ENCODE measurements around the gene EPB41L2. TPM values are rescaled to one million over a fixed set of nuclear protein-coding genes. Genes with fewer than 3 reads are reported as not detected.
A peak's percentile ranks its signal among the peaks of the same experiment; 100 is the strongest.
"Not testable (repeated sequence)": the region's sequence is repeated elsewhere in the genome, so short reads cannot be mapped to it uniquely, and the experiment has no call there.

Gene EPB41L2
- total RNA-seq, 6 experiments from 2014 or later = 15.3 to 38.5 (median 24.6) TPM

GRCh38 chr6:130993292-130993765 is 69.7 kb downstream of the EPB41L2 start:
- no peaks in the 10 kb centered on the region for H3K27me3 ChIP-seq
- H3K36me3 ChIP-seq = no peaks in the 10 kb centered on the region
- intact Hi-C loops (cut with DNase I) = no loop called here
- no peak overlapping the region for H3K27ac ChIP-seq
- DNase-seq = no peak
- WGBS (ENCODE audit: insufficient coverage, low coverage, low lambda C conversion rate, missing lambda C conversion rate) = 82% methylated on average over 6 of the region's 11 CpGs
- H3K4me3 ChIP-seq = no peak overlapping the region
- H3K9me3 ChIP-seq = no peaks in the 10 kb centered on the region
- no peak for TF ChIP-seq CTCF (IDR thresholded peaks at IDR 0.05)
- no peak for TF ChIP-seq POLR2A (IDR thresholded peaks at IDR 0.05)
- no peak for ATAC-seq
- no peaks in the 10 kb centered on the region for H3K4me1 ChIP-seq

DNA sequence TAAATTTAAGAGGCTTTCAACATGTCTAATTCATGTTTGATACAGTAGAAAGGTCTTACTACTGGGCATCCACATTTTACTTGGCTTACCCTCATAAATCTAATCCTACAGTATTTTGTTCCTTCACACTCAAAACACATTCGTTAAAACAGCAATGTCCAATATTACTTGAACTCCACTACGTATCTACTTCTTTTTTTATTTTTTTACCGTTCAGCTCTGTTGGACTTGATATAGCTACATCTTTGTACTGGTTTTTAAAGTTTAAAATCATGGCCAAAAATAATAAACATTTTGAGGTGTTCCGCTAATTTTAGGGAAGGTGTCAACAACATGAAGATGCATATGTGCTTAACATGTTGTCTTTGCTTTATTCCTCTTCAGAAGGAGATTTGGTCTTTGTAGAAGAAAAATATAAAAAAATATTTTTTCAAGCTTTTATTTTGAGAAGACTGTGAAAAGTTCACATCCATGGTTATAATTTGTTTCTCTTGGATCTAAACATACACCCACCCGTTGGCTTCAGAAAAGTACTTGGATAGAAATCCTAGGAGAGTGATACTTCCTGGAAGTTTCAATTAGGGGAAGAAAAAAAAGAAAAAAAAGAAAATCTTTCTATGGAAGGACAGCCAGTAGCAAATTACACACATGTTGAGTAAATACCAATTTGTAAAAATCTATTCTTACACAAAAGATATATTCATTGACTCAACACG is 71.5 kb downstream of the EPB41L2 start:
- Histone ChIP-seq H3K9me3 (no peaks in the 10 kb centered on the region), H3K27me3 (no peaks in the 10 kb centered on the region), H3K27ac (no peak overlapping the region), H3K4me1 (no peaks in the 10 kb centered on the region), H3K4me3 (no peak overlapping the region), H3K36me3 (no peaks in the 10 kb centered on the region)
- WGBS (ENCODE audit: insufficient coverage, low coverage, low lambda C conversion rate, missing lambda C conversion rate) = 68% methylated on average over 6 of the region's 6 CpGs
- TF ChIP-seq CTCF (IDR thresholded peaks at IDR 0.05) (no peak), POLR2A (IDR thresholded peaks at IDR 0.05) (no peak)
- intact Hi-C loops (cut with DNase I) = no loop called here
- no peak for ATAC-seq
- DNase-seq = no peak

DNA sequence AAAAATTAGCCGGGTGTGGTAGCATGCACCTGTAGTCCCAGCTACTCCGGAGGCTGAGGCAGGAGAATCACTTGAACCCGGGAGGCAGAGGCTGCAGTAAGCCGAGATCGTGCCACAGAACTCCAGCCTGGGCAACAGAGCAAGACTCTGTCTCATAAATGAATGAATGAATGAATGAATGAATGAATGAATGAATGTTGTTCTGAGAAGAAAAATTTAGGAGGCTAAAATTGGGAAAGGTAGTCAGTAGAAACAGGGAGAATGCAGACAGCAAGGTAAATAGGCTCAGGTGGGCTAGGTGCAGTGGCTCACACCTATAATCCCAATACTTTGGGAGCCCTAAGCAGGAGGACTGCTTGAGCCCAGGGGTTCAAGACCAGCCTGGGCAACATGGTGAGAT is 75.5 kb downstream of the EPB41L2 start:
- H3K4me1 ChIP-seq; H3K4me3 ChIP-seq; ATAC-seq; H3K36me3 ChIP-seq; H3K27me3 ChIP-seq; H3K27ac ChIP-seq; H3K9me3 ChIP-seq; intact Hi-C loops (cut with DNase I); DNase-seq: not testable (repeated sequence)
- 100% methylated on average over 2 of the region's 5 CpGs for WGBS (ENCODE audit: insufficient coverage, low coverage, low lambda C conversion rate, missing lambda C conversion rate)

GRCh38 chr6:130985115-130985514 is 77.9 kb downstream of the EPB41L2 start:
- no peak for TF ChIP-seq POLR2A (IDR thresholded peaks at IDR 0.05)
- Histone ChIP-seq H3K27me3 (no peaks in the 10 kb centered on the region), H3K4me1 (no peaks in the 10 kb centered on the region), H3K9me3 (no peaks in the 10 kb centered on the region), H3K27ac (no peak overlapping the region), H3K4me3 (no peak overlapping the region), H3K36me3 (no peaks in the 10 kb centered on the region)
- DNase-seq (no peak), ATAC-seq (no peak)
- intact Hi-C loops (cut with DNase I) = no loop called here
- 88% methylated on average over 7 of the region's 8 CpGs for WGBS (ENCODE audit: insufficient coverage, low coverage, low lambda C conversion rate, missing lambda C conversion rate)

DNA sequence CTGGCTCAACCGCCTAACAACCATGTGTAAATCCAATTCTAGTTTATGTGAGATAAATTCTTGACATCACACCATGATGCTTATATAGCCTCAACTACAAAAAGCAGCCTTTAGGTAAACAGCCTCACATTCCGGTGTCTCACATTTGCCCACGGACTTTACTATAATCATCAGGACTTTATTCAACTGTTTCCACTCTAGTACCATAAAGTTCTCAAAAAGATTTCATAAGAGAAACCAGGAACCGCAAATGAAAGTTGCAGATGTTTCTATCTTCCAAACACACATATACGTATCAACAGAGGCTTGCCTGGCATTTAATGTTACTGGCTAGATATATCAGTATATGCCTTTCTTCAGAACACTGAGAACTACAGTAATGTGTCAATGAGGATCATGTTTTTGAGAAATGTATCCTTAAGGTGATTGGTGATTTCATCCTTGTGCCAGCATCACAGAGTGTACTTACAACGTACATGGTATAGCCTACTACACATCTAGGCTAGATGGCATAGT is 80.0 kb downstream of the EPB41L2 start:
- WGBS (ENCODE audit: insufficient coverage, low coverage, low lambda C conversion rate, missing lambda C conversion rate) = 76% methylated on average over 6 of the region's 6 CpGs
- peak in 1 of 4 donors; percentile 42 for ATAC-seq
- Histone ChIP-seq H3K4me3 (no peak overlapping the region), H3K27me3 (no peaks in the 10 kb centered on the region), H3K4me1 (no peaks in the 10 kb centered on the region), H3K36me3 (no peaks in the 10 kb centered on the region), H3K9me3 (no peaks in the 10 kb centered on the region), H3K27ac (no peak overlapping the region)
- no peak for TF ChIP-seq CTCF (IDR thresholded peaks at IDR 0.05)
- TF ChIP-seq POLR2A (IDR thresholded peaks at IDR 0.05) = no peak
- DNase-seq = no peak
- intact Hi-C loops (cut with DNase I) = no loop called here
